HG02840 (cell line): ENCODE results near the gene EEF1B2.

ENCODE experiments used
- ATAC-seq: cut with Tn5 transposase; IDR thresholded peaks from one replicate; pipeline ENCODE4 v1.9.1; 2021; ENCODE audit warnings: mild to moderate bottlenecking, moderate library complexity, moderate number of reproducible peaks; ENCODE audit not compliant: unreplicated experiment, low FRiP score

Gene EEF1B2

GRCh38 chr2:206211657-206212255 is 52.1 kb downstream of the EEF1B2 start:
- no peak for ATAC-seq
